Keratinocyte (primary cell): ENCODE measurements around the gene PAPPA.

Experiments
- EZH2 ChIP-seq: IDR thresholded peaks from one replicate; pipeline ENCODE4 v1.6.1; 2012; ENCODE audit warnings: inconsistent platforms, mild to moderate bottlenecking, low read length, moderate library complexity
- TF ChIP-seq, protein P1 (sequence below), 3 experiments: IDR thresholded peaks in 1 of 3; conservative IDR thresholded peaks in 1 of 3; optimal IDR thresholded peaks in 1 of 3; 2 replicates in 2 of 3; 3 replicates in 1 of 3; pipeline versions ENCODE3 to v1.5.1; 2011; ENCODE audit warnings: low read length in 3 of 3, mild to moderate bottlenecking in 3 of 3, moderate library complexity in 2 of 3, control low read depth in 1 of 3, inconsistent platforms in 1 of 3; ENCODE audit not compliant: insufficient read depth in 2 of 3; ENCODE audit errors: extremely low read depth in 1 of 3

GRCh38 chr9:116276196-116276493, 122.6 kb downstream of the PAPPA start:
- TF ChIP-seq, protein P1, sequence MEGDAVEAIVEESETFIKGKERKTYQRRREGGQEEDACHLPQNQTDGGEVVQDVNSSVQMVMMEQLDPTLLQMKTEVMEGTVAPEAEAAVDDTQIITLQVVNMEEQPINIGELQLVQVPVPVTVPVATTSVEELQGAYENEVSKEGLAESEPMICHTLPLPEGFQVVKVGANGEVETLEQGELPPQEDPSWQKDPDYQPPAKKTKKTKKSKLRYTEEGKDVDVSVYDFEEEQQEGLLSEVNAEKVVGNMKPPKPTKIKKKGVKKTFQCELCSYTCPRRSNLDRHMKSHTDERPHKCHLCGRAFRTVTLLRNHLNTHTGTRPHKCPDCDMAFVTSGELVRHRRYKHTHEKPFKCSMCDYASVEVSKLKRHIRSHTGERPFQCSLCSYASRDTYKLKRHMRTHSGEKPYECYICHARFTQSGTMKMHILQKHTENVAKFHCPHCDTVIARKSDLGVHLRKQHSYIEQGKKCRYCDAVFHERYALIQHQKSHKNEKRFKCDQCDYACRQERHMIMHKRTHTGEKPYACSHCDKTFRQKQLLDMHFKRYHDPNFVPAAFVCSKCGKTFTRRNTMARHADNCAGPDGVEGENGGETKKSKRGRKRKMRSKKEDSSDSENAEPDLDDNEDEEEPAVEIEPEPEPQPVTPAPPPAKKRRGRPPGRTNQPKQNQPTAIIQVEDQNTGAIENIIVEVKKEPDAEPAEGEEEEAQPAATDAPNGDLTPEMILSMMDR (optimal IDR thresholded peaks at IDR 0.05 in 1 of 3, IDR thresholded peaks at IDR 0.05 in 1 of 3, conservative IDR thresholded peaks at IDR 0.05 in 1 of 3; ENCODE audit: extremely low read depth in 1 of 3, insufficient read depth in 2 of 3, low read length in 3 of 3): no peak
- no peak for TF ChIP-seq EZH2
